ENCODE results near the gene CARMIL3.

CARMIL3 gene

GRCh38 chr14:24064856-24065255 is 13.0 kb downstream of the CARMIL3 start:
- TF ChIP-seq ZFX (IDR thresholded peaks at IDR 0.05; ENCODE audit: borderline replicate concordance) (no peak), CTCF (IDR thresholded peaks at IDR 0.05) (no peak)
- H3K27ac ChIP-seq: no peak overlapping the region

- TF ChIP-seq CTCF (IDR thresholded peaks at IDR 0.05) (no peak), ZFX (IDR thresholded peaks at IDR 0.05; ENCODE audit: borderline replicate concordance) (no peak)
- H3K27ac ChIP-seq: no peak overlapping the region
Measured at GRCh38 chr14:24065408-24065807, 13.6 kb downstream of the CARMIL3 start.

- TF ChIP-seq ZFX (IDR thresholded peaks at IDR 0.05; ENCODE audit: borderline replicate concordance) (no peak), CTCF (IDR thresholded peaks at IDR 0.05) (no peak)
- no peak overlapping the region for H3K27ac ChIP-seq
Measured at GRCh38 chr14:24066496-24067132, 14.8 kb downstream of the CARMIL3 start.

GRCh38 chr14:24067133-24068082 is 15.6 kb downstream of the CARMIL3 start:
- TF ChIP-seq CTCF (IDR thresholded peaks at IDR 0.05): no peak
- TF ChIP-seq ZFX (IDR thresholded peaks at IDR 0.05; ENCODE audit: borderline replicate concordance): no peak

GRCh38 chr14:24068711-24069410 is 17.1 kb downstream of the CARMIL3 start:
- no peak for TF ChIP-seq ZFX (IDR thresholded peaks at IDR 0.05; ENCODE audit: borderline replicate concordance)
- no peak for TF ChIP-seq CTCF (IDR thresholded peaks at IDR 0.05)
- H3K27ac ChIP-seq: no peak overlapping the region

More at GRCh38 chr14:24067133-24068082, 15.6 kb downstream of the CARMIL3 start:
- H3K27ac ChIP-seq: no peak overlapping the region

- no peak overlapping the region for H3K27ac ChIP-seq
- TF ChIP-seq CTCF (IDR thresholded peaks at IDR 0.05): no peak
- no peak for TF ChIP-seq ZFX (IDR thresholded peaks at IDR 0.05; ENCODE audit: borderline replicate concordance)
Measured at GRCh38 chr14:24069411-24069735, 17.6 kb downstream of the CARMIL3 start.
